ENCODE results near the gene NLGN2. TPM values are rescaled to one million over a fixed set of nuclear protein-coding genes. Genes with fewer than 3 reads are reported as not detected.

NLGN2 gene
- total RNA-seq, 1 experiment from 2014 or later: 70.2 TPM

GRCh38 chr17:7425316-7425715 lies 17.7 kb downstream of the NLGN2 start, which contains the start of gene SPEM2:
SPEM2 (plus strand) TSS chr17:7425616; CDS start chr17:7425689, 73 bp downstream.
- H3K23me2 ChIP-seq (ENCODE audit: insufficient read length, low read depth, low read length, poor library complexity, severe bottlenecking): no peaks in the 10 kb centered on the region
- no peaks in the 10 kb centered on the region for H3K79me1 ChIP-seq (ENCODE audit: insufficient read depth, low read depth, low read length, poor library complexity, severe bottlenecking)
- no peak within 1 kb of the TSS for H2BK120ac ChIP-seq (ENCODE audit: low read depth, low read length, poor library complexity, severe bottlenecking)
- H4K20me1 ChIP-seq (ENCODE audit: control insufficient read depth, insufficient read depth, insufficient read length): no peaks in the 10 kb centered on the region
- no peak within 1 kb of the TSS for H3K9ac ChIP-seq (ENCODE audit: extremely low read depth, insufficient read length, low read length)
- H3K56ac ChIP-seq (ENCODE audit: insufficient read length, low read depth, low read length): no peak within 1 kb of the TSS
- H4K8ac ChIP-seq (replicated peaks; ENCODE audit: insufficient read length, low read depth, low read length): no peak within 1 kb of the TSS
- Mint-ChIP-seq H3K27me3 (ENCODE audit: low read depth) (peaks cover 9% of the 10 kb centered on the region), H3K9me3 (no peaks in the 10 kb centered on the region; a peak in 1 of 5 replicates), H3K4me1 (peaks cover 0 to 6% of the 10 kb centered on the region in 2 experiments; a peak in 2 of 4 replicates), H3K27ac (no peak within 1 kb of the TSS; a peak in 1 of 7 replicates), H3K4me3 (no peak within 1 kb of the TSS), H3K36me3 (ENCODE audit: insufficient read depth in 1 of 3, low read depth in 3 of 3) (no peaks in the 10 kb centered on the region)
- no peak within 1 kb of the TSS for H3K23ac ChIP-seq (ENCODE audit: insufficient read length, low read depth, low read length)
- TF ChIP-seq CTCF (conservative IDR thresholded peaks at IDR 0.05): no peak
- DNase-seq: no peak
- no CpG with 5 or more reads among the region's 7 CpGs for WGBS (ENCODE audit: extremely low coverage, insufficient read length, low lambda C conversion rate)
- no peak within 1 kb of the TSS for H3K4me2 ChIP-seq (ENCODE audit: insufficient read depth, insufficient read length, low read length)
- no peak within 1 kb of the TSS for H3T11ph ChIP-seq (ENCODE audit: low read length)
- H4K5ac ChIP-seq (ENCODE audit: insufficient read length, low read depth, low read length): no peak within 1 kb of the TSS
- no peak within 1 kb of the TSS for H3K4ac ChIP-seq (ENCODE audit: low read depth, low read length)
- no peak within 1 kb of the TSS for H3K18ac ChIP-seq (ENCODE audit: insufficient read length, low read depth, low read length)
- no peaks in the 10 kb centered on the region for H3K79me2 ChIP-seq (ENCODE audit: insufficient read depth, low read length)
- H3K4me1 ChIP-seq (ENCODE audit: insufficient read depth, low read length): no peaks in the 10 kb centered on the region
- no peak within 1 kb of the TSS for H2AFZ ChIP-seq (ENCODE audit: low read length)
- H2AK5ac ChIP-seq (ENCODE audit: insufficient read length, low read length): no peak within 1 kb of the TSS
- no peak within 1 kb of the TSS for H3K27ac ChIP-seq (ENCODE audit: insufficient read length, low read depth, low read length)
- no peak within 1 kb of the TSS for H3K14ac ChIP-seq (ENCODE audit: insufficient read depth, low read length)
- no peak within 1 kb of the TSS for H2BK20ac ChIP-seq (ENCODE audit: low read depth, low read length, poor library complexity, severe bottlenecking)
- no peak within 1 kb of the TSS for H4K91ac ChIP-seq (ENCODE audit: insufficient read length, low read depth, low read length)
- H2BK15ac ChIP-seq (ENCODE audit: low read depth, low read length): no peak within 1 kb of the TSS
- no peak within 1 kb of the TSS for H2BK5ac ChIP-seq (ENCODE audit: insufficient read length, low read length)
- H2BK12ac ChIP-seq (ENCODE audit: insufficient read length, low read depth, low read length): no peak within 1 kb of the TSS
- no peaks in the 10 kb centered on the region for H3K27me3 ChIP-seq (ENCODE audit: insufficient read depth, low read length)
- H3K9me3 ChIP-seq (ENCODE audit: control insufficient read depth, low read depth, low read length): no peaks in the 10 kb centered on the region
